PC-9 (cell line): ENCODE measurements around the gene DEFB114.

Experiments
- EZH2 ChIP-seq: fragments of 200-600 bp; sonication (generic); IDR thresholded peaks from 2 replicates; pipeline ENCODE4 v1.8.0; 2017; ENCODE audit warnings: antibody characterized with exemption, low read depth
- TF ChIP-seq, protein P1 (sequence below): fragments of 200-600 bp; sonication (generic); conservative IDR thresholded peaks from 2 replicates; pipeline ENCODE4 v1.6.1; 2017; ENCODE audit warnings: mixed run types, antibody characterized with exemption, mild to moderate bottlenecking, moderate library complexity

DNA sequence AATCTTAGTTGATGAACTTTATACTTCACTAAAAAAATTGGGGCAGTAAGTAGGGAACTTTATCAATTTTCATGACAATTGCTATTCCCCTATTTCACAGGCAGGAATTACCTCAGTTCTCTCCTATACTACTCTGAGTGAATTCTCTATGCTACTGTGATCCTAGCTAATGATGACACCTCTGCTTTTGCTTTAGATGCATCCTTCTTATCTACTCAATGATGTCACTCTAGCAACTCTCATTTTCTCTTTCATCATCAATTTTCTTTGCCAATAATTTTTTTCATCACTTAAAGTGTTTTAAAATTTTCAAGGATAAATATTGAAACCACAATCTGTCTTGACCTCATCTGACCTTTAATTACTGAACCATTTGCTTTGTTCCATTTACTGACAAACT, 8.1 kb downstream of the DEFB114 start:
- TF ChIP-seq, protein P1, sequence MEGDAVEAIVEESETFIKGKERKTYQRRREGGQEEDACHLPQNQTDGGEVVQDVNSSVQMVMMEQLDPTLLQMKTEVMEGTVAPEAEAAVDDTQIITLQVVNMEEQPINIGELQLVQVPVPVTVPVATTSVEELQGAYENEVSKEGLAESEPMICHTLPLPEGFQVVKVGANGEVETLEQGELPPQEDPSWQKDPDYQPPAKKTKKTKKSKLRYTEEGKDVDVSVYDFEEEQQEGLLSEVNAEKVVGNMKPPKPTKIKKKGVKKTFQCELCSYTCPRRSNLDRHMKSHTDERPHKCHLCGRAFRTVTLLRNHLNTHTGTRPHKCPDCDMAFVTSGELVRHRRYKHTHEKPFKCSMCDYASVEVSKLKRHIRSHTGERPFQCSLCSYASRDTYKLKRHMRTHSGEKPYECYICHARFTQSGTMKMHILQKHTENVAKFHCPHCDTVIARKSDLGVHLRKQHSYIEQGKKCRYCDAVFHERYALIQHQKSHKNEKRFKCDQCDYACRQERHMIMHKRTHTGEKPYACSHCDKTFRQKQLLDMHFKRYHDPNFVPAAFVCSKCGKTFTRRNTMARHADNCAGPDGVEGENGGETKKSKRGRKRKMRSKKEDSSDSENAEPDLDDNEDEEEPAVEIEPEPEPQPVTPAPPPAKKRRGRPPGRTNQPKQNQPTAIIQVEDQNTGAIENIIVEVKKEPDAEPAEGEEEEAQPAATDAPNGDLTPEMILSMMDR: no peak
- no peak for TF ChIP-seq EZH2
